ENCODE data around the gene NUP43.
A peak's percentile ranks its signal among the peaks of the same experiment; 100 is the strongest.

NUP43 gene

GRCh38 chr6:149698175-149698574, 48.2 kb downstream of the NUP43 start:
- Histone ChIP-seq H3K79me2 (ENCODE audit: low read length) (peaks cover 90% of the 10 kb centered on the region), H4K20me1 (ENCODE audit: insufficient read depth, low read length) (peaks cover 10% of the 10 kb centered on the region; the same call in 1 of the 2 replicates), H3K4me2 (ENCODE audit: low read length) (no peak overlapping the region), H3K4me3 (ENCODE audit: low read length) (no peak overlapping the region), H3K4me1 (ENCODE audit: low read length) (peaks cover 7% of the 10 kb centered on the region), H3K27me3 (ENCODE audit: low read depth, low read length) (no peaks in the 10 kb centered on the region), H3K9me3 (ENCODE audit: insufficient read depth, low read length) (no peaks in the 10 kb centered on the region), H3K9ac (ENCODE audit: low read length) (no peak overlapping the region), H3K27ac (ENCODE audit: low read length) (no peak overlapping the region), H3K36me3 (replicated peaks; ENCODE audit: low read depth, low read length) (peaks cover 4% of the 10 kb centered on the region), H2AFZ (ENCODE audit: low read depth, low read length) (no peak overlapping the region)
- TF ChIP-seq, protein P1, sequence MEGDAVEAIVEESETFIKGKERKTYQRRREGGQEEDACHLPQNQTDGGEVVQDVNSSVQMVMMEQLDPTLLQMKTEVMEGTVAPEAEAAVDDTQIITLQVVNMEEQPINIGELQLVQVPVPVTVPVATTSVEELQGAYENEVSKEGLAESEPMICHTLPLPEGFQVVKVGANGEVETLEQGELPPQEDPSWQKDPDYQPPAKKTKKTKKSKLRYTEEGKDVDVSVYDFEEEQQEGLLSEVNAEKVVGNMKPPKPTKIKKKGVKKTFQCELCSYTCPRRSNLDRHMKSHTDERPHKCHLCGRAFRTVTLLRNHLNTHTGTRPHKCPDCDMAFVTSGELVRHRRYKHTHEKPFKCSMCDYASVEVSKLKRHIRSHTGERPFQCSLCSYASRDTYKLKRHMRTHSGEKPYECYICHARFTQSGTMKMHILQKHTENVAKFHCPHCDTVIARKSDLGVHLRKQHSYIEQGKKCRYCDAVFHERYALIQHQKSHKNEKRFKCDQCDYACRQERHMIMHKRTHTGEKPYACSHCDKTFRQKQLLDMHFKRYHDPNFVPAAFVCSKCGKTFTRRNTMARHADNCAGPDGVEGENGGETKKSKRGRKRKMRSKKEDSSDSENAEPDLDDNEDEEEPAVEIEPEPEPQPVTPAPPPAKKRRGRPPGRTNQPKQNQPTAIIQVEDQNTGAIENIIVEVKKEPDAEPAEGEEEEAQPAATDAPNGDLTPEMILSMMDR (IDR thresholded peaks at IDR 0.05; ENCODE audit: low read depth, low read length) = no peak

GRCh38 chr6:149696901-149697300, 49.4 kb downstream of the NUP43 start:
- H3K36me3 ChIP-seq (replicated peaks; ENCODE audit: low read depth, low read length) = peaks cover 5% of the 10 kb centered on the region
- H3K27me3 ChIP-seq (ENCODE audit: low read depth, low read length) = no peaks in the 10 kb centered on the region
- H3K9ac ChIP-seq (ENCODE audit: low read length) = no peak overlapping the region
- H3K4me1 ChIP-seq (ENCODE audit: low read length) = peaks cover 7% of the 10 kb centered on the region
- H2AFZ ChIP-seq (ENCODE audit: low read depth, low read length) = no peak overlapping the region
- H3K4me3 ChIP-seq (ENCODE audit: low read length) = no peak overlapping the region
- peaks cover 10% of the 10 kb centered on the region; the same call in 1 of the 2 replicates for H4K20me1 ChIP-seq (ENCODE audit: insufficient read depth, low read length)
- H3K4me2 ChIP-seq (ENCODE audit: low read length) = no peak overlapping the region
- peaks cover 89% of the 10 kb centered on the region for H3K79me2 ChIP-seq (ENCODE audit: low read length)
- H3K9me3 ChIP-seq (ENCODE audit: insufficient read depth, low read length) = no peaks in the 10 kb centered on the region
- TF ChIP-seq EZH2phosphoT487 (IDR thresholded peaks at IDR 0.05; ENCODE audit: low read depth) = no peak
- TF ChIP-seq, protein P1 (IDR thresholded peaks at IDR 0.05; ENCODE audit: low read depth, low read length) = no peak
- H3K27ac ChIP-seq (ENCODE audit: low read length) = no peak overlapping the region

DNA sequence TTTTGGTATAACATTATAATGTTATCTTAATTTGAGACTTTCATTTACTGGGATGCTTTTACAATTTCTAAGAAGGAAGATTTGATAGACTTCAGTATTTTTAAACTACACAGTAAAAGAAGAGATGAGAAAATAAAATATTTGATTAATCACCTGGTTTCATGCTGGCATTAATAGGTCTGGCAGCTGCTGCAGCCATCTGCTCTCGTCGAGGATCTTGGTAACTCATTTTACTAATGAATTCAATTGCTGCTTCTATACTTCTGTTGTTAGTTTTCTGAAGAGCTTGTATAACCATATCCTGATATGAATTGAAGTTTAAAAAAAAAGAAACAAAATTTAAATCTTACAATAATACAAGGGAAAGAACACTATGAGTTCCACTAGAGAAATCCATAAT, 51.4 kb downstream of the NUP43 start:
- no peak overlapping the region for H2AFZ ChIP-seq (ENCODE audit: low read depth, low read length)
- H3K4me1 ChIP-seq (ENCODE audit: low read length) = peaks cover 7% of the 10 kb centered on the region
- no peak overlapping the region; the same call in 1 of the 2 replicates for H3K4me2 ChIP-seq (ENCODE audit: low read length)
- no peaks in the 10 kb centered on the region for H3K9me3 ChIP-seq (ENCODE audit: insufficient read depth, low read length)
- no peak overlapping the region for H3K4me3 ChIP-seq (ENCODE audit: low read length)
- peaks cover 2% of the 10 kb centered on the region for H3K36me3 ChIP-seq (replicated peaks; ENCODE audit: low read depth, low read length)
- peaks cover 18% of the 10 kb centered on the region for H4K20me1 ChIP-seq (ENCODE audit: insufficient read depth, low read length)
- H3K79me2 ChIP-seq (ENCODE audit: low read length) = peaks cover 85% of the 10 kb centered on the region
- no peaks in the 10 kb centered on the region for H3K27me3 ChIP-seq (ENCODE audit: low read depth, low read length)
- TF ChIP-seq, protein P1 (IDR thresholded peaks at IDR 0.05; ENCODE audit: low read depth, low read length) = no peak
- no peak for TF ChIP-seq EZH2phosphoT487 (IDR thresholded peaks at IDR 0.05; ENCODE audit: low read depth)
- H3K27ac ChIP-seq (ENCODE audit: low read length) = peak overlapping the region; percentile 28; the same call in 1 of the 2 replicates
- no peak overlapping the region for H3K9ac ChIP-seq (ENCODE audit: low read length)

DNA sequence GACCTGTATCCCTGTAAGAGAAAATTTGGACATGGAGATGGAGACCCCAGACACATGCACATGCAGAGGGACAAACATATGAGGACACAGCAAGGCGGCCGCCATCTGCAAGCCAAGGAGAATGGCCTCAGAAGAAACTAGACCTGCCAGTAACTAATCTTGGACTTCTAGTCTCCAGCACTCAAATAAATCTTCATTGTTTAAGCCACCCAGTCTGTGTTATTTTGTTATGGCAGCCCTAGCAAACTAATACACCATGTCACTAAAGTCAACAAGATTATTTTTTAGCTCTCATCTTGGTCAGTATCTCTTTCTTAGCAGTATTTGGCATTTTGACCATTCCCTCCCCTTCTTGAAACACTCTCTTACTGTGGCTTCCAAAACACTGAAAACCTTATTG, 55.1 kb downstream of the NUP43 start:
- H3K9ac ChIP-seq (ENCODE audit: low read length) = no peak overlapping the region
- no peak overlapping the region for H3K27ac ChIP-seq (ENCODE audit: low read length)
- no peak overlapping the region for H3K4me3 ChIP-seq (ENCODE audit: low read length)
- H3K4me2 ChIP-seq (ENCODE audit: low read length) = no peak overlapping the region
- H3K36me3 ChIP-seq (replicated peaks; ENCODE audit: low read depth, low read length) = peaks cover 2% of the 10 kb centered on the region
- TF ChIP-seq, protein P1 (IDR thresholded peaks at IDR 0.05; ENCODE audit: low read depth, low read length) = no peak
- H3K4me1 ChIP-seq (ENCODE audit: low read length) = peaks cover 16% of the 10 kb centered on the region
- no peaks in the 10 kb centered on the region for H3K27me3 ChIP-seq (ENCODE audit: low read depth, low read length)
- peaks cover 17% of the 10 kb centered on the region for H4K20me1 ChIP-seq (ENCODE audit: insufficient read depth, low read length)
- no peaks in the 10 kb centered on the region for H3K9me3 ChIP-seq (ENCODE audit: insufficient read depth, low read length)
- no peak overlapping the region for H2AFZ ChIP-seq (ENCODE audit: low read depth, low read length)
- H3K79me2 ChIP-seq (ENCODE audit: low read length) = peaks cover 67% of the 10 kb centered on the region

Measured in OCI-LY3 (cell line).